Neural progenitor cell (in vitro differentiated cells): ENCODE measurements around the gene BCAS3. TPM values are rescaled to one million over a fixed set of nuclear protein-coding genes. Genes with fewer than 3 reads are reported as not detected.

ENCODE experiments used
- DNase-seq: peaks from one replicate; pipeline ENCODE4 v3.0.0-alpha.2; 2016; ENCODE audit warnings: low spot score
- H2AFZ ChIP-seq: fragments of 200-600 bp; sonication (generic); replicated peaks from 2 replicates; pipeline ENCODE4 v1.6.1; 2016; ENCODE audit warnings: antibody characterized with exemption
- H3F3A ChIP-seq: fragments of 200-600 bp; sonication (generic); 2 replicates; pipeline ENCODE4 v1.6.1; 2016; ENCODE audit warnings: antibody characterized with exemption, low read depth
- H3K27ac ChIP-seq: fragments of 200-600 bp; sonication (generic); 2 replicates; pipeline ENCODE4 v1.5.1; 2016; ENCODE audit warnings: mild to moderate bottlenecking
- H3K27me3 ChIP-seq: fragments of 200-600 bp; sonication (generic); 2 replicates; pipeline ENCODE4 v1.6.1; 2016; ENCODE audit warnings: mild to moderate bottlenecking, moderate library complexity
- H3K36me3 ChIP-seq: fragments of 200-600 bp; sonication (generic); 2 replicates; pipeline ENCODE4 v1.5.1; 2016
- H3K4me1 ChIP-seq: fragments of 200-600 bp; sonication (generic); 2 replicates; pipeline ENCODE4 v1.6.1; 2016; ENCODE audit warnings: mixed run types
- H3K4me2 ChIP-seq: fragments of 200-600 bp; sonication (generic); 2 replicates; pipeline ENCODE4 v1.6.1; 2016
- H3K4me3 ChIP-seq: fragments of 200-600 bp; sonication (generic); 2 replicates; pipeline ENCODE4 v1.5.1; 2016
- H3K79me2 ChIP-seq: fragments of 200-600 bp; sonication (generic); 2 replicates; pipeline ENCODE4 v1.6.1; 2016; ENCODE audit warnings: low read depth
- H3K9ac ChIP-seq: fragments of 200-600 bp; sonication (generic); 2 replicates; pipeline ENCODE4 v1.6.1; 2016
- H3K9me3 ChIP-seq: fragments of 200-600 bp; sonication (generic); 2 replicates; pipeline ENCODE4 v1.5.1; 2016; ENCODE audit warnings: low read depth
- H4K20me1 ChIP-seq: fragments of 200-600 bp; sonication (generic); 2 replicates; pipeline ENCODE4 v1.6.1; 2016; ENCODE audit warnings: low read depth
- H3K27ac Mint-ChIP-seq: 3 replicates; pipeline ENCODE4 v1.8.0; 2021; ENCODE audit warnings: mixed read lengths
- H3K27me3 Mint-ChIP-seq: 2 replicates; pipeline ENCODE4 v1.8.0; 2022; ENCODE audit warnings: low read depth, mild to moderate bottlenecking, inconsistent platforms, moderate library complexity, mixed read lengths; ENCODE audit not compliant: insufficient read depth
- H3K36me3 Mint-ChIP-seq: 3 replicates; pipeline ENCODE4 v1.8.0; 2021; ENCODE audit warnings: mixed read lengths
- H3K4me1 Mint-ChIP-seq: 3 replicates; pipeline ENCODE4 v1.8.0; 2021; ENCODE audit warnings: mixed read lengths
- H3K4me3 Mint-ChIP-seq: 3 replicates; pipeline ENCODE4 v1.8.0; 2021; ENCODE audit warnings: mild to moderate bottlenecking, moderate library complexity, mixed read lengths
- H3K9me3 Mint-ChIP-seq: 3 replicates; pipeline ENCODE4 v1.8.0; 2020; ENCODE audit warnings: mixed read lengths
- EZH2 ChIP-seq: fragments of 200-600 bp; sonication (generic); IDR thresholded peaks from 2 replicates; pipeline ENCODE4 v1.6.1; 2017; ENCODE audit warnings: antibody characterized with exemption, mild to moderate bottlenecking, moderate library complexity
- EZH2phosphoT487 ChIP-seq: fragments of 200-600 bp; sonication (generic); IDR thresholded peaks from 2 replicates; pipeline ENCODE4 v1.6.1; 2017; ENCODE audit warnings: antibody characterized with exemption
- total RNA-seq: library from RNA; depleted of rRNA; stranded (reverse); fragments of >200 nt; gene quantifications from 2 replicates; pipeline ENCODE4 v1.2.3, GENCODE V29; 2015; ENCODE audit warnings: low replicate concordance
- TF ChIP-seq, protein P1 (sequence below): fragments of 200-600 bp; sonication (generic); IDR thresholded peaks from 2 replicates; pipeline ENCODE4 v1.5.1; 2017; ENCODE audit warnings: antibody characterized with exemption, mild to moderate bottlenecking

BCAS3 gene
- total RNA-seq, 1 donor from 2014 or later: 60.9 TPM

DNA sequence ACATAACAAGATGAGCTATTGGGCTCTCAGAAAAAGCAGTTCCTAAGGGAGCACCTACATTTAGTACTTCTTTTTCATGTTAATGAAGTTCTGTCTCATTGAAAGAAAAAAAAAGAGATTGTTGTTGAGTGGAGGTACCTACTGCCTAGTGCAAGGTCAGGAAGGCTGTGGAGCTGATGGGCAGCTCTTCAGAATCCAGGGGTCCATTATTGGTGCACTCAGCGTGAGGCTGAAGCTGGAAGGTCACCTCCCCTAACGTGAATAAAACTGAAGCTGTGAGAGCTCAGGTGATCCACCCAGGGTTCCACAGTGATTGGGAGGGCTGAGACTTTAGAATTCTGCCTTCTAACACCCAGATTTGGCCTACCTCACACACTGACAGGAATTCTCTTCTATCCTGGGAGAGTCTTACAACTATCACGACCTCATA is 568.1 kb downstream of the BCAS3 start:
- no peak overlapping the region for H3K4me2 ChIP-seq
- H3K27ac ChIP-seq: no peak overlapping the region
- TF ChIP-seq EZH2phosphoT487: no peak
- TF ChIP-seq EZH2: no peak
- TF ChIP-seq, protein P1, sequence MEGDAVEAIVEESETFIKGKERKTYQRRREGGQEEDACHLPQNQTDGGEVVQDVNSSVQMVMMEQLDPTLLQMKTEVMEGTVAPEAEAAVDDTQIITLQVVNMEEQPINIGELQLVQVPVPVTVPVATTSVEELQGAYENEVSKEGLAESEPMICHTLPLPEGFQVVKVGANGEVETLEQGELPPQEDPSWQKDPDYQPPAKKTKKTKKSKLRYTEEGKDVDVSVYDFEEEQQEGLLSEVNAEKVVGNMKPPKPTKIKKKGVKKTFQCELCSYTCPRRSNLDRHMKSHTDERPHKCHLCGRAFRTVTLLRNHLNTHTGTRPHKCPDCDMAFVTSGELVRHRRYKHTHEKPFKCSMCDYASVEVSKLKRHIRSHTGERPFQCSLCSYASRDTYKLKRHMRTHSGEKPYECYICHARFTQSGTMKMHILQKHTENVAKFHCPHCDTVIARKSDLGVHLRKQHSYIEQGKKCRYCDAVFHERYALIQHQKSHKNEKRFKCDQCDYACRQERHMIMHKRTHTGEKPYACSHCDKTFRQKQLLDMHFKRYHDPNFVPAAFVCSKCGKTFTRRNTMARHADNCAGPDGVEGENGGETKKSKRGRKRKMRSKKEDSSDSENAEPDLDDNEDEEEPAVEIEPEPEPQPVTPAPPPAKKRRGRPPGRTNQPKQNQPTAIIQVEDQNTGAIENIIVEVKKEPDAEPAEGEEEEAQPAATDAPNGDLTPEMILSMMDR: no peak
- H3K9ac ChIP-seq: no peak overlapping the region
- Mint-ChIP-seq H3K36me3 (no peaks in the 10 kb centered on the region), H3K27ac (no peak overlapping the region), H3K9me3 (no peaks in the 10 kb centered on the region), H3K27me3 (no peaks in the 10 kb centered on the region), H3K4me3 (no peak overlapping the region), H3K4me1 (peaks cover 1% of the 10 kb centered on the region)
- no peak for DNase-seq
- no peaks in the 10 kb centered on the region for H4K20me1 ChIP-seq
- H2AFZ ChIP-seq: no peak overlapping the region
- H3K79me2 ChIP-seq: no peaks in the 10 kb centered on the region
- no peaks in the 10 kb centered on the region for H3K9me3 ChIP-seq
- H3F3A ChIP-seq: peaks cover 4% of the 10 kb centered on the region
- no peak overlapping the region for H3K4me3 ChIP-seq
- no peaks in the 10 kb centered on the region for H3K36me3 ChIP-seq
- H3K27me3 ChIP-seq: no peaks in the 10 kb centered on the region
- peaks cover 4% of the 10 kb centered on the region for H3K4me1 ChIP-seq

DNA sequence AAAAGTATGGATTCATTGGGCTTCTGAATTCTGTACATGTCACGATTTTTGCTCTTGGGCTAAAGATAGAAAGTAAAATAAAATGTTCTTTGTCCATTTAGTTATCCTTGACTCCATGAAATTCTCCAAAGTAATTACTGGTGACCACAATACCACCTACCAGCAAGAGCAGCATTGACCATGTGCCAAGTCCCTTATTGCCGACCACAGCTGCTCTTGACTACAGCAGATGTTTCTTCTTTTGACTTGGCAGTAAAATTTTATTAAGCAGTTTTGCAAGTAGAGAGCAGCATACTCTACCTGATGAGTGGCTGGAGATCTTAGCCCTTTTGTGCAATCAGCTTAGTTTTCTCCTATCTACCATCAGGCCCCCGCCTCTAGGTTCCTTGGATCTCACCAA is 569.8 kb downstream of the BCAS3 start:
- H3K27me3 ChIP-seq: no peaks in the 10 kb centered on the region
- Mint-ChIP-seq H3K27me3 (no peaks in the 10 kb centered on the region), H3K36me3 (no peaks in the 10 kb centered on the region), H3K9me3 (no peaks in the 10 kb centered on the region), H3K4me3 (no peak overlapping the region), H3K4me1 (peaks cover 8% of the 10 kb centered on the region), H3K27ac (no peak overlapping the region)
- H2AFZ ChIP-seq: no peak overlapping the region
- TF ChIP-seq EZH2 (no peak), EZH2phosphoT487 (no peak)
- TF ChIP-seq, protein P1: no peak
- H3K27ac ChIP-seq: no peak overlapping the region
- peaks cover 4% of the 10 kb centered on the region for H3K4me1 ChIP-seq
- H3K9ac ChIP-seq: no peak overlapping the region
- H3F3A ChIP-seq: peaks cover 4% of the 10 kb centered on the region
- H4K20me1 ChIP-seq: no peaks in the 10 kb centered on the region
- H3K9me3 ChIP-seq: no peaks in the 10 kb centered on the region
- H3K36me3 ChIP-seq: no peaks in the 10 kb centered on the region
- no peak overlapping the region for H3K4me3 ChIP-seq
- no peaks in the 10 kb centered on the region for H3K79me2 ChIP-seq
- H3K4me2 ChIP-seq: no peak overlapping the region
- no peak for DNase-seq

DNA sequence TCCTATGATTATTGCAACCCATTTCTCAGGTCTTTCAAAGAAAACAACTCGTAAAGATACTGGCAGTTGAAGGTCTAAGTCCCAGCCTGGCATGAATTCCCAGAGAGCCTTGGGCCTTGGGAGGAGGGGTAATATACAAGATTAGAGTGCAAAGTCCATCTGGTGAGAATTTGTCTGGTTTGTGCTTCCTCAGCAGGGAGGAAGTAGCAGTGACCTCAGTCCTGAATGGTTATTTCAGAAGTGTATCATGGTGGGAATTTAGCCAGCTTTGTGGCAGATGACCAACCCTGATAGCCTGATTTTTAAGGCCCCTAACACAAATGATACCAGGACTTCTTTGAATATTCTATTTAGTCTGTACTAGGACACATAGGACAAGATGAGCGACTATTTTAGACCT is 570.7 kb downstream of the BCAS3 start:
- peaks cover 4% of the 10 kb centered on the region for H3K4me1 ChIP-seq
- H3K27me3 Mint-ChIP-seq: no peaks in the 10 kb centered on the region

More for the DNA sequence above, 570.7 kb downstream of the BCAS3 start:
- TF ChIP-seq EZH2: no peak
- TF ChIP-seq, protein P1: no peak
- no peak for TF ChIP-seq EZH2phosphoT487
- Histone ChIP-seq H3K79me2 (no peaks in the 10 kb centered on the region), H3K27ac (no peak overlapping the region), H3K4me3 (no peak overlapping the region), H3F3A (peaks cover 6% of the 10 kb centered on the region), H3K27me3 (no peaks in the 10 kb centered on the region), H2AFZ (no peak overlapping the region), H3K9me3 (no peaks in the 10 kb centered on the region), H3K36me3 (no peaks in the 10 kb centered on the region), H4K20me1 (no peaks in the 10 kb centered on the region), H3K9ac (no peak overlapping the region), H3K4me2 (no peak overlapping the region)
- H3K4me1 Mint-ChIP-seq: peaks cover 9% of the 10 kb centered on the region
- H3K9me3 Mint-ChIP-seq: no peaks in the 10 kb centered on the region
- H3K4me3 Mint-ChIP-seq: no peak overlapping the region
- no peak for DNase-seq
- no peaks in the 10 kb centered on the region for H3K36me3 Mint-ChIP-seq
- no peak overlapping the region for H3K27ac Mint-ChIP-seq
